ENCODE measurements around the gene DCAKD.

The DCAKD gene

DNA sequence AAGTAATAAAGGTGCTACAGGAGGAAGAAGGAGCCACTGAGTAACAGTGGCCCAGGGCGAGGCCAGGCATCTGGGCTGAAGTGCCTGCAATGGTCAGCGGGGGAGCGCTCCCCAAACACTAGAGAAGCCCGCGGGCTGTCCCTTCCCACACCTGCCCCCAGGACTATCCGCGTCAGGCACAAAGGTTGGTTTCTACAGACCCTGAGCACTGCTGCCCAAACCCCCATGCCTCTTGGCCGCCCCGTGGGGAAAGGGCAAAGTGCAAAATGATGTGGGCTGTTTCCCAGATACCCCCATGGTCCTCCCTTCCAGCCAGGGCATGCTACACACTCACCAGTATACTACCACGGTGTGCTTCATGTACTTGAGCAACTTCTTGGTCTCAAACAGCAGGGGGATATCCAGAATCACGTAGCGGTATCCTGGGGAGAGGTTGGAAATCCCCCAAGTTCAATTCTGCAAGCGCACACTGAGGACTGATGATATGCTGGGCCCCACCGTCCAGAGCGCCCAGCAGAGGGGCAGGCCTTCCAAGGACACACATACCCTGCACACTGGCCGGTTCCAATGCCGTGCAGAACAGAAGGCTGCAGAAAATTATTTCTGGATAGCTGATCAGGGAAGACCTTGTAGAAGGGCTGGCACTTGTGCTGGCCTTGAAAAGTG, 21.5 kb downstream of the DCAKD start:
- DNase-seq = no peak

- DNase-seq = no peak
Observed at GRCh38 chr17:45029096-45029495, 22.3 kb downstream of the DCAKD start.

GRCh38 chr17:45022655-45023339, 28.6 kb downstream of the DCAKD start:
- DNase-seq = no peak

DNA sequence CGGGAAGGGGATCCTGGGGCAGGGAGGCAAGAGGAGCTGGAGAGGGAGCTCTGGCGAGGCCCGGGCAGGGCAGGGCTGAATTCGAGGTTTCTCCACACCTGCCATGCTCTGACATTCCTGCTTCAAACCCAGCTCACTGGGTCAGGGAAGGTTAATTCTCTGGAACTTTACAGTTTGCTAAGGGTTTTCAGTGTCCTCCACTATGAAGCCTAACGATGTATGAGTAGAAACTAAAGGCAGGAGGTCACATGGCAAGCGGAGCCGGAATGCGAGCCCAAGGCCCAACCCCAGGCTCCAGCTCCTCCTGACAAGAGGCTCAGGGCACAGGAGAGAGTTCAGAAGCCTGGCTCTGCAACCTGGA, 29.2 kb downstream of the DCAKD start:
- no peak for DNase-seq

DNA sequence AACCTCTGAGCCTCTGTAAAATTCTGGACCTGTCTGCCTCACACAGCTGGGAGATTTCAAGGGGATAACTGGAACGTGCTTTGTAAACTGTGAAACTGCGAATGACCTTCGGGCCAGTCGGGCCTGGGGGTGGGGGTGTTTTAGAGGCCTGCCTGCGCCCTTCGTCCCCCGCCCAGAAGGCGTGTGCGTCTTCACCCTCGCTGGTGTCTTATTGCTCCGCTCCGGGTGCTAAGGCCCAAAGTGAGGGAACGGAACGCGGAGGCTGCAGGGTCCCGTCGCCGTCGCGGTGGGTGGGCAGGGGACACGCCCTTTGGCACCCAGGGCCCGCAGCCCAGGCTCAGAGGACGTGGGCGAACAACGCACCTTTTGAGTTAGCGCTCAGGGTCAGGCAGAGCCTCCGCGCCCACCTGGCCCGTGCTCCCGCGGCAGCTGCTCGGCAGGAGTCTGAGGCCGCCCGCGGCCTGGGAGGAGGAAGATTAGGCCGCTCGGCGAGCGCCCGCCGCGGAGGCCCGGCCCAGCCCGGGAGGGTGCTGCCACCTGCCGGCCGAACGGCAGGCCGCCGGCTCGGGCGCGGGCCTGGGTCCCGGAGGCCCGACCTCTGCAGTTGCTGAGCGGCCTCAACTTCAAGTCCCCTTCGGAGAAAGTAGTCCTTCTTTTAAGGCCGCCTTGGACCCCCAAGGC, 29.7 kb downstream of the DCAKD start:
- peak; percentile 77 for DNase-seq

DNA sequence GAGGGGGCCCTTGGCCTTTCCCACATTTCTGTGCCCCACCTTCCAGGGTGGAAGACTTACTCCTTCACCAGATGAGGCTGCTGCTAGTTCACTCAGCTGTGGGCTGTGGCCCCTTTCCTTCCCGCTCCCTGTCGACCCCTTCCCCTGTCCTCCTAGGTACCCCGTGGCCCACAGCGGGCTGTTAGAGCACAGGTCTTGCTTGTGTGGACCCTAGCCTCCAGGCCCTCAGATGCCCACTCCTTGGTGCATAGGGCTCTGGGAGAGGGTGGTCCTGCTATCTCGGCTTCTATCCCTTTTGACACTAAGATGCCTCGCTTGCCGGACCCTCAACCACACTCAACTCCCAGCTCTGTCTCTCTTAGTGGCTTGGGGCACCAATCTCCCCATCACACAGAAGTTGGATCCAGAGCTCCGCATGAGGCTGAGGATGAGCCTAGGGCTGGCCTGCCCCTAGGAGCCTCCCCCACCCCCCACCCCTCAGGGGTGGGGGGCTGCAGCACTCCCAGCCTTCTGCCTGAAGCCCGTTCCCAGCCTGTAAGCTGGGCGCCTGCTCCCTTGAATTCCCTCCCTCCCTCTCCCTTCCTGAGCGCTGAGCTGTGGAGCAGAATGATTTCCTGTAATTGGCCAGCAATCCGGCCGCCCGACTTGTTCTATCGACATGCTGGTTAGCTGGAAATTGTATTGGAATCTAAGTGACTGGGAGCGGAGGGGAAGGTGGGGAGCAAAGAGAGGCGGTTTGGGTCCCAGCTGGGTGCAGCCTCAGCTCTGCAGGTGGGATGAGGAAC, 30.9 kb downstream of the DCAKD start:
- peak; percentile 12 for DNase-seq

DNA sequence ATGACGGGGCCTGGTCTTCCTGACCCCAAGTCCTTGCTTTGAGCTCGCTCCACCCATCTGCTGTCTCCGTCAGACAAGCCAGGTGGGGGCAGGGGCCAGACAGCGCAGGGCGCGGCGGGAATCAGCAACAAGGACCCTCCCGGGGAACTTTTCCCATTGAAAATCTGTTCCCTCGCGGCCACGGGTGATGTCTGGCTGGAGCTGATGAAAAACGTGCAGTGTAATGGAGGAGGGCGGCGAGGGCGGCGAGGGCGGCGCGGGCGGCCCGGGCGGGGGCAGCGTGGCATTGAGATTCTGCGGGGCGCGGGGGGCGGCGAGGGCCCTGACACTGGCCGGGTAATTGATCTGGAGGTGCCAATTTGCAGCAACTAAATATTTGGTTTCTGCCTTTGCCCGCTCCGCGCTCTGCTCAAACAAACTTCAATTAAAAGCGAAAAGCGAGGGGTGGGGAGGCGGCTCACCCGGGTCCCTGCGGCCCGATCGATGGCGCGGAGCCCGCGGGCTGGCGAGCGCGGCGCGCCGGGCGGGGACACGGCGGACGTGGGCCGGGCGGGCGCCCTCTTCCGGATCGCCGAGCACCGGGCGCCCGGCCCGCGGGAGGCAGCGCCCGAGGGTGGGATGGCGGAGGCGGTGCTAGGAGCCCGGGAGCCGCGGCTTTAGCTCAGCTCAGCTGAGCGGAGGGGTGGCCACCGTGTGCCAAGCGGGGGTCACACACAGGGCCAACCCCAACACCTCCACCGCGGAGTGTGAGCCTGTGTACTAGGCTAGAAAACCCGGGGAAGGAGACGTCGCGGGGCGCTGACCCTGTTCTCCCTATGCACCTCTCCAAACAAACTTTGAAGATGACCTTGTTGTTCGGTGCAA, 32.4 kb downstream of the DCAKD start:
- DNase-seq = peak; percentile 61

DNA sequence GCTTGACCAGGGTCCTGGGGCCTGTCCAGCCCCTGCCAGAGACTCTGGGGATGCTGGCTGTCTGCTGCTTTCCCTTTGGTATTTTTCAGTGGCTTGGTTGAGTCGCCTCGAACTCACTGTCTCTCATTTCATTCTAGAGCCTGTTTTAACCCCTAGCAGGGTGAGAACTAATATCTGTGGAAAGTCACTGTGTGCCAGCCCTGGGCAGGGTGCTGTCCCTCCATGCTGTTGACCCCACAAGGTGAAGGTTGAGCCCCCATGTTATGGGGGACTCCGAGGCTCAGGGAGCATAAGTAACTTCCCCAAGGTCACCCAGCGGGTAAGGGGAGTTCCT, 33.0 kb downstream of the DCAKD start:
- DNase-seq = no peak

DNA sequence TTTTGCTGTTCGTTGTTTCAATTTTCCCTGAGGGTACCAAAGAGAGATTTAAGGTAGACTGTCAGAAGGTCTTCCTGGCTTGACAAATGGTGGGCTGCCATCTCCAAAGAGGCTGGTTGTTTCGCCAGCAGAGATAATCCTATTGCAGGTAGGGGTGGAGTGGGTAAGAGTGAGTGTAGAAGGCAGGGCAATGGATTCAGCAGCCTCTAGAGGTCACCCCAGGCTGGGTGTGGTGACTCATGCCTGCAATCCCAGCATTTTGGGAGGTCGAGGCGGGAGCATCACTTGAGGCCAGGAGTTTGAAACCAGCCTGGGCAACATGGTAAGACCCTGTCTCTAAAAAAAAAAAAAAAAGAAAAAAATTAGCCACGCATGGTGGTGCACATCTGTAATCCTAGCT, 34.6 kb downstream of the DCAKD start:
- no peak for DNase-seq

GRCh38 chr17:45016237-45016636, 35.2 kb downstream of the DCAKD start:
- DNase-seq = no peak

- no peak for DNase-seq
Observed at GRCh38 chr17:45013021-45013997, 38.1 kb downstream of the DCAKD start.

DNA sequence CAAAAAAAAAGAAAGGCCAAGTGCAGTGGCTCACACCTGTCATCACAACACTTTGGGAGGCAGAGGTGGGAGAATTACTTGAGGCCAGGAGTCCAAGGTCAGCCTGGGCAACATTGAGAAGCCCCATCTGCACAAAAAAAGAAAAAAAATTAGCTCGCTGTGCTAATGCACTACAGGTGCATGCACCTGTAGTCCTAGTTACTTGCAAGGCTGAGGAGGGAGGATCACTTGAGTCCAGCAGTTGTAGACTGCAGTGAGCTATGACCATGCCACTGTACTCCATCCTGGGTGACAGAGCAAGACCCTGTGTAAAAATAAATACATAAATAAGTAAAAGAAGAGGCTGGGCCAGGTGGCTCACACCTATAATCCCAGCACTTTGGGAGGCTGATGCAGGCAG, 39.7 kb downstream of the DCAKD start:
- DNase-seq = no peak

DNA sequence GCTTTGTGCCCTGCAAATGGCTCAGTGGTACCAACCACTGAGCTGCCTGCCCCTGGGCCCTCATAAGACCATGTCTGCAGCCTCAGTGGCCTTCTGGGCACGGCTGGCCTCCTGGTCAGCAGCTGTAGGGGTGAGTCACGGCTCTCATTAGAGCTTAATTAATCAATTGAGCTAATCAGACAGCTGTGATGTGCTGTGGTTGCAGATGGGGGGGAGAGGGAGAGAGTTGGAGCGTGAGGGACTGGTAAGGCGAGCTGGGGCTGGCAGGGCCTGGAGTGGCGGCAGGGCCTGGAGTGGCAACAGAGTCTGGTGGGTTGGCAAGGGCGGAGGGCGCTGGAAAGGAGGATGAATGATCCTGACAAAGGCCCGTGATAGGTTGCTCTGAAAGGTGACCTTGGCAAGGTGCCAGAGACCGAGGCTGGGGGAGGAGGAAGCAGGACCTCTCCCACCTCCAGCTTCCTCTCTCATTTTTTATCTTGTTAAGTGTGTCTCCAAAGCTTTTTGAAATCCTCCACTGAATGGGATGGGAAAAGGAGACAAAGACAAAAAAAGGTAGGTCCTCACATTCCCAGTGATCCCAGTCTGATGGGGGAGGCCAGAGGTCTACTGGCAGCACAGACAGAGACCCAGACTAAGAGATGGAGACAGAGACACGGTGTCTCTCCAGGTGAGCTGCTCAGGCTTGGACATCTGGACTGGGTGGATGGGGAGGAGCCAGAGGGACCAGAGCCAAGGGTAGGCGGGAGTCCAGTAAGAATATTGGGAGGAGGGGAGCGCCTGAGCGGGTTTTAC, 41.6 kb downstream of the DCAKD start:
- DNase-seq = no peak

GRCh38 chr17:45008216-45008615, 43.2 kb downstream of the DCAKD start:
- no peak for DNase-seq

DNA sequence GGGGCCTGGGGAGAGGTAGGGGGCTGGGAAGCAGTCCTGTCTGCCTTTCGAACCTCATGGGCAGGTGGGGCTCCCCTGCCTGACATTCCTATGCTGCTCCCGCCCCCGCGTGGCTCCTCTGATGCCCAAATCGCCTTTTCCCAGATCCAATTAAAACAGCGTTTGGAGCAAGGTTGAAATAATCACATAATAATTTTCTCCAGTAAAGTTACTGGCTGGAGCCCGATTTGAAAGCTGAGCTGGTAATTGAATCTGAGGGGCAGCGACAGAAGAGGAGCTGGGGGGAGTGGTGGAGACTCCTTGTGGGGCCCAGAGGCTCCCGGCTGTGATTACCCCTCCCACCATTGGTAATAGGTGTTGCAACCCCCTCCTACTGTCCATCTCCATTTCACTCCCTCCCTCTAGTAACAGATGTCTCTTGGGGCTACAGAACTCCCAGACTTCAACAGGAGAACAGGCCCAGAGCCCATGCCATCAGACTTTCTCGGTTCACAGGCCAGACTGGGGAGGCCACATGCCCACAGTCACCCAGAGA, 44.4 kb downstream of the DCAKD start:
- no peak for DNase-seq

DNA sequence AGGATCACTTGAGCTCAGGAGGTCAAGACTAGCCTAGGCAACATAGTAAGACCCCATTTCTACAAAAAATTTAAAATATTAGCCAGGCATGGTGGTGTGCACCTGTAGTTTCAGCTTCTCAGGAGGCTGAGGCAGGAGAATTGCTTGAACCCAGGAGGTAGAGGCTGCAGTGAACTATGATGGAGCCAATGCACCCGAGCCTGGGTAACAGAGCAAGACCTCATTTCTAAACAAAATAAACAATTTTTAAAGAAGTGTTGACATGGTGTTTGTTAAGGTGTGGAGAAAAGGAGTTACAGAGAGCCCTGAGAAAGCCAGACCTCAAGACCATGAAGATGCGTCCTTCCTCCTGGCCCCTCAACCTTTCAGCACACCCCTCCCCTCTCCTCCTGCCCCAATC, 45.7 kb downstream of the DCAKD start:
- no peak for DNase-seq

DNA sequence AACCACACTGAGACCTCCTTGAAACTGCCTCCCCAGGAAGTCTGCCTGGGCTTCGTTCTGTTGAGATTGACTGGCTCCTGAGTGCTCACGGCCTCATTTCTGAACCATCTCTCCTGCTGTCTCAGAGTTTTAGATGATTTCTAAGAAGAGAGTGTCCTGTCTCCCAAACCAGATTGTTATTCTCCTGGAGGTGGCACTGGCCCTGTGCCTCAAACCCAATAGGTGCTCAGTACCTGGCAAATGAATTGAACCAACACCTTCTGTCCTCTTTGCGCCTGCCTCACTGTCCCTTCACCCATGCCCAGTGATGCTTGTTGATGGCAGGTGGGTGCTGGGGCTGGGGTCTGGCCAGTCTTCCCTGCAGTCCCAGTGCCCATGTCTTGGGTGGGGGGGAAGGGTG, 47.0 kb downstream of the DCAKD start:
- no peak for DNase-seq

- no peak for DNase-seq
Observed at GRCh38 chr17:45003877-45004276, 47.6 kb downstream of the DCAKD start.

GRCh38 chr17:45001310-45001709, 50.1 kb downstream of the DCAKD start:
- no peak for DNase-seq

- no peak for DNase-seq
Observed at GRCh38 chr17:44999433-44999832, 52.0 kb downstream of the DCAKD start.
